K562 (cell line): Measurements from ENCODE around the gene CD320. TPM values are rescaled to one million over a fixed set of nuclear protein-coding genes. Genes with fewer than 3 reads are reported as not detected.
A peak's percentile ranks its signal among the peaks of the same experiment; 100 is the strongest.

Source experiments
- ATAC-seq: fragments of 200-7000 bp; cut with Tn5 transposase; 3 replicates; pipeline ENCODE4 v1.9.1; 2020; ENCODE audit warnings: moderate library complexity
- BruUV-seq: library from RNA; stranded (reverse); fragments of 400-500 nt; replicated peaks from 2 replicates; lab custom pipeline; 2021; lab: Mats Ljungman, UMichigan
- CTCF ChIA-PET: fragments of 300-600 bp; formaldehyde crosslinking; extraction: SDS; loops from one replicate; lab custom pipeline; 2021; ENCODE audit warnings: low intra/inter-chr PET ratio; lab: Yijun Ruan, JAX
- POLR2A ChIA-PET: fragments of 300-600, 350-650 bp; sonication (Branson Sonifier 250); formaldehyde crosslinking; extraction: SDS; loops from one replicate; lab custom pipeline; 2021; ENCODE audit warnings: antibody characterized with exemption, inconsistent platforms; lab: Yijun Ruan, JAX
- DNase-seq, 4 experiments: peaks; one replicate each; pipeline versions ENCODE4 v3.0.0 to v3.0.0-alpha.2; 2011 to 2018; ENCODE audit warnings: low spot score in 3 of 4, mixed read lengths in 3 of 4; ENCODE audit errors: extremely low read depth in 1 of 4
- FAIRE-seq: peaks from 2 replicates; lab custom pipeline; 2011; peaks lifted over from hg19 to GRCh38; lab: Jason Lieb, UNC
- H2AFZ ChIP-seq: 2 replicates; pipeline ENCODE4 v1.6.0; 2011; ENCODE audit warnings: low read depth, low read length, control low read depth, inconsistent platforms
- H3K27ac ChIP-seq: fragments of 200-600 bp; 3 replicates; pipeline ENCODE4 v1.8.0; 2011; ENCODE audit warnings: low read depth, mild to moderate bottlenecking, control low read depth, inconsistent platforms, low read length, moderate library complexity, mixed read lengths; ENCODE audit errors: extremely low read depth
- H3K27me3 ChIP-seq, 2 experiments: fragments of 300-600 bp in 1 of 2; 2 replicates in 1 of 2; 3 replicates in 1 of 2; pipeline versions ENCODE4 v1.6.0 to v1.8.0; 2011; ENCODE audit warnings: inconsistent platforms in 2 of 2, low read length in 2 of 2, mild to moderate bottlenecking in 1 of 2, mixed read lengths in 1 of 2, moderate library complexity in 1 of 2; ENCODE audit not compliant: control insufficient read depth in 2 of 2, insufficient read depth in 2 of 2
- H3K36me3 ChIP-seq: fragments of 300-600 bp; 3 replicates; pipeline ENCODE4 v1.8.0; 2011; ENCODE audit warnings: mild to moderate bottlenecking, low read length, inconsistent platforms; ENCODE audit not compliant: control insufficient read depth, insufficient read depth
- H3K4me1 ChIP-seq, 2 experiments: fragments of 200-600 bp in 1 of 2; replicated peaks in 1 of 2; 2 replicates in 1 of 2; 3 replicates in 1 of 2; pipeline versions ENCODE4 v1.5.1 to v1.8.0; 2011; ENCODE audit warnings: inconsistent platforms in 2 of 2, low read length in 2 of 2, mild to moderate bottlenecking in 1 of 2, mixed read lengths in 1 of 2, moderate library complexity in 1 of 2; ENCODE audit not compliant: control insufficient read depth in 2 of 2, insufficient read depth in 2 of 2
- H3K4me2 ChIP-seq: 2 replicates; pipeline ENCODE4 v1.6.1; 2011; ENCODE audit warnings: low read length, control low read depth, inconsistent platforms, mixed read lengths; ENCODE audit not compliant: insufficient read depth
- H3K4me3 ChIP-seq: fragments of 200-600 bp; sonication (generic), shearing (Covaris generic); 2 replicates; pipeline ENCODE4 v1.5.1; 2016; ENCODE audit warnings: control low read depth, inconsistent platforms
- H3K79me2 ChIP-seq: fragments of 200-600 bp; 3 replicates; pipeline ENCODE4 v1.8.0; 2011; ENCODE audit warnings: low read length, inconsistent platforms; ENCODE audit not compliant: control insufficient read depth, insufficient read depth
- H3K9ac ChIP-seq, 2 experiments: 2 replicates each; pipeline versions ENCODE4 v1.6.0 to v1.6.1; 2011; ENCODE audit warnings: low read depth in 2 of 2, low read length in 2 of 2, control low read depth in 1 of 2, inconsistent platforms in 1 of 2, mild to moderate bottlenecking in 1 of 2, mixed read lengths in 1 of 2; ENCODE audit not compliant: insufficient read depth in 1 of 2
- H3K9me1 ChIP-seq: one replicate; pipeline ENCODE4 v1.6.0; 2011; ENCODE audit warnings: inconsistent platforms, mild to moderate bottlenecking, low read length, moderate library complexity; ENCODE audit not compliant: control insufficient read depth, insufficient read depth
- H3K9me3 ChIP-seq: replicated peaks from 2 replicates; pipeline ENCODE4 v1.5.1; 2011; ENCODE audit warnings: low read depth, low read length, inconsistent platforms; ENCODE audit not compliant: control insufficient read depth, insufficient read depth
- H4K20me1 ChIP-seq: replicated peaks from 2 replicates; pipeline ENCODE4 v1.6.1; 2011; ENCODE audit warnings: low read length, inconsistent platforms, mixed read lengths; ENCODE audit not compliant: control insufficient read depth, insufficient read depth
- BCOR ChIP-seq: fragments of 450-650 bp; IDR thresholded peaks from 2 replicates; pipeline ENCODE4 v1.6.1; 2016
- CHAMP1 ChIP-seq: fragments of 450-650 bp; IDR thresholded peaks from 2 replicates; pipeline ENCODE4 v1.6.1; 2016; ENCODE audit warnings: mild to moderate bottlenecking
- FOXK2 ChIP-seq, 2 experiments: fragments of 450-650 bp; IDR thresholded peaks in 1 of 2; conservative IDR thresholded peaks in 1 of 2; 2 replicates each; pipeline ENCODE4 v1.6.1; 2016; ENCODE audit warnings: low read depth in 2 of 2, mild to moderate bottlenecking in 1 of 2
- KDM1A ChIP-seq, 2 experiments: fragments of 450-650 bp; IDR thresholded peaks; 2 replicates each; pipeline ENCODE4 v1.6.1; 2016; ENCODE audit warnings: mild to moderate bottlenecking in 2 of 2
- MAZ ChIP-seq, 2 experiments: fragments of 450-650 bp in 1 of 2; sonication (generic) in 1 of 2; formaldehyde crosslinking; IDR thresholded peaks in 1 of 2; conservative IDR thresholded peaks in 1 of 2; 2 replicates each; pipeline versions ENCODE4 v1.4.0 to v1.5.0; 2020; ENCODE audit warnings: mild to moderate bottlenecking in 1 of 2, missing genetic modification reagents in 1 of 2
- MTF1 ChIP-seq: fragments of 250-450 bp; sonication (Bioruptor Pico); IDR thresholded peaks from 2 replicates; pipeline ENCODE4 v1.9.0; 2021; ENCODE audit warnings: moderate library complexity, mild to moderate bottlenecking, inconsistent platforms, borderline replicate concordance
- PTTG1 ChIP-seq: fragments of 450-650 bp; IDR thresholded peaks from 2 replicates; pipeline ENCODE4 v1.6.1; 2016; ENCODE audit warnings: low read depth, mild to moderate bottlenecking, missing genetic modification characterization, missing compliant biosample characterization
- RBM25 ChIP-seq: fragments of 200-400 bp; formaldehyde crosslinking; IDR thresholded peaks from 2 replicates; pipeline ENCODE4 v1.6.1; 2018; ENCODE audit warnings: low read length, low read depth, moderate library complexity; ENCODE audit not compliant: severe bottlenecking
- SMARCA5 ChIP-seq: fragments of 450-650 bp; IDR thresholded peaks from 2 replicates; pipeline ENCODE4 v1.6.1; 2016
- TRIM28 ChIP-seq: fragments of 450-650 bp; IDR thresholded peaks from 2 replicates; pipeline ENCODE4 v1.6.1; 2017
- ZBTB1 ChIP-seq: sonication (generic); formaldehyde crosslinking; IDR thresholded peaks from 2 replicates; pipeline ENCODE4 v1.8.1; 2023; ENCODE audit warnings: missing genetic modification reagents, low read depth, mild to moderate bottlenecking, borderline replicate concordance
- ZNF212 ChIP-seq: fragments of 450-650 bp; formaldehyde crosslinking; IDR thresholded peaks from 2 replicates; pipeline ENCODE4 v1.4.0; 2020; ENCODE audit warnings: mild to moderate bottlenecking
- ZNF24 ChIP-seq: fragments of 450-650 bp; IDR thresholded peaks from 2 replicates; pipeline ENCODE4 v1.6.1; 2016
- ZNF449 ChIP-seq: fragments of 250-450 bp; sonication (Bioruptor Pico); IDR thresholded peaks from 2 replicates; pipeline ENCODE4 v1.8.0; 2022; ENCODE audit warnings: moderate library complexity, mild to moderate bottlenecking, inconsistent platforms
- ZNF511 ChIP-seq: sonication (generic); formaldehyde crosslinking; IDR thresholded peaks from 2 replicates; pipeline ENCODE4 v1.8.0; 2022; ENCODE audit warnings: mild to moderate bottlenecking, missing genetic modification reagents
- WGBS: fragments of 100-300 bp; shearing (Covaris generic); methylation state at CpG from one replicate; pipeline ENCODE4 v1.1.6; 2016; ENCODE audit warnings: low coverage, mixed read lengths; ENCODE audit not compliant: insufficient coverage; ENCODE audit errors: missing lambda C conversion rate; 5-methylcytosine and 5-hydroxymethylcytosine counted together
- in situ Hi-C: fragments of 300-500 bp; cut with MboI; formaldehyde crosslinking; loops from 4 replicates; pipeline ENCODE4 v1.15.0; 2018; ENCODE audit warnings: inconsistent platforms, mixed read lengths
- intact Hi-C: fragments of 100-400 bp; cut with micrococcal nuclease; formaldehyde crosslinking; loops from 2 replicates; pipeline ENCODE4 v1.14.2; 2022
- polyA plus RNA-seq, 8 experiments: library from polyadenylated mRNA; depleted of rRNA in 4 of 8; stranded (reverse) in 5 of 8; unstranded in 3 of 8; fragments of >200 nt; fragmentation: Nextera tagmentation in 2 of 8; fragmentation: Illumina TruSeq in 1 of 8; extraction: Ambion mirVana in 2 of 8; extraction: Trizol in 1 of 8; gene quantifications; 2 replicates each; pipeline versions ENCODE4 v1.2.1 to v1.2.3, GENCODE V29; 2011 to 2014; ENCODE audit warnings: inconsistent platforms in 1 of 8, missing spikeins in 1 of 8
- total RNA-seq, 7 experiments: library from RNA; depleted of rRNA in 6 of 7; stranded (reverse); fragments of >200 nt in 6 of 7; fragmentation: Illumina TruSeq in 2 of 7; extraction: Trizol in 2 of 7; gene quantifications; 2 replicates each; pipeline versions ENCODE4 v1.2.1 to v1.2.3, GENCODE V29; 2011 to 2021; ENCODE audit warnings: low replicate concordance in 1 of 7

CD320 gene
- total and polyA plus RNA-seq, 9 of the 15 experiments (the other 6 are each of a cell fraction or from before 2014, with no cell fraction given): 0.45 to 94.5 (median 34.4) TPM

- H3K9me1 ChIP-seq: peaks cover 4% of the 10 kb centered on the region
- WGBS: 59% methylated on average over 11 of the region's 11 CpGs
- H3K4me3 ChIP-seq: no peak overlapping the region
- H3K79me2 ChIP-seq: no peaks in the 10 kb centered on the region
- H3K9ac ChIP-seq: no peak overlapping the region; a peak in 1 of 4 replicates
- DNase-seq: no peak
- TF ChIP-seq ZNF449 (CRISPR knock-in tag): no peak
- peak; percentile 76; the same call in 1 of the 2 replicates for TF ChIP-seq BCOR
- no peak for TF ChIP-seq CHAMP1
- TF ChIP-seq MTF1: no peak
- peak; percentile 43 to 55; a peak in 1 of 4 replicates for TF ChIP-seq KDM1A (IDR thresholded peaks at IDR 0.05)
- no peak for TF ChIP-seq MAZ (CRISPR knock-in tag; conservative IDR thresholded peaks at IDR 0.05 in 1 of 2, IDR thresholded peaks at IDR 0.05 in 1 of 2)
- TF ChIP-seq ZNF212 (CRISPR knock-in tag): no peak
- TF ChIP-seq TRIM28: no peak
- TF ChIP-seq ZNF511 (CRISPR knock-in tag): no peak
- no peak for TF ChIP-seq PTTG1 (tag)
- peak; percentile 84 for TF ChIP-seq SMARCA5
- no peak for TF ChIP-seq ZBTB1 (CRISPR knock-in tag)
- TF ChIP-seq ZNF24: no peak
- TF ChIP-seq FOXK2 (conservative IDR thresholded peaks at IDR 0.05 in 1 of 2, IDR thresholded peaks at IDR 0.05 in 1 of 2; ENCODE audit: low read depth in 2 of 2): no peak
- TF ChIP-seq RBM25: peak; percentile 40
- H3K9me3 ChIP-seq: no peaks in the 10 kb centered on the region
- H3K4me1 ChIP-seq: peaks cover 11 to 46% of the 10 kb centered on the region in 2 experiments; a peak in 4 of 5 replicates
- ATAC-seq: no peak
- ChIA-PET CTCF (interaction anchor here (0.5 kb wide), 1 partner anchor 252 kb away, joined by 4 read pairs; no protein-coding TSS in a partner anchor), POLR2A (interaction anchor here (0.6 to 0.7 kb wide), 3 partner anchors 43 to 196 kb away, joined by 3 to 5 read pairs (median 3); no protein-coding TSS in a partner anchor)
- H3K27ac ChIP-seq: no peak overlapping the region
- H3K36me3 ChIP-seq: no peaks in the 10 kb centered on the region
- no peaks in the 10 kb centered on the region for H4K20me1 ChIP-seq
- no peak for FAIRE-seq
- H2AFZ ChIP-seq: no peak overlapping the region
- no peaks in the 10 kb centered on the region for H3K27me3 ChIP-seq
- in situ Hi-C loops: no loop called here
- intact Hi-C loops: loop anchor here (10.0 kb wide), 1 partner anchor 245 kb away; no protein-coding TSS in a partner anchor
- no TSS peak for BruUV-seq
- no peak overlapping the region for H3K4me2 ChIP-seq
These were observed 48.8 kb downstream of the CD320 start for GRCh38 chr19:8259142-8259921.
